Endothelial cell of umbilical vein (primary cell): ENCODE results near the gene PPP2R3B. TPM values are rescaled to one million over a fixed set of nuclear protein-coding genes. Genes with fewer than 3 reads are reported as not detected.

Source experiments
- BruUV-seq: library from RNA; stranded (reverse); fragments of 400-500 nt; replicated peaks from 2 replicates; lab custom pipeline; 2021; lab: Mats Ljungman, UMichigan
- CTCF ChIA-PET: fragments of 300-600, 350-600 bp; sonication (Branson Sonifier 250); formaldehyde crosslinking; loops from one replicate; lab custom pipeline; 2021; ENCODE audit warnings: antibody characterized with exemption, inconsistent platforms; lab: Charles Lee
- POLR2A ChIA-PET: fragments of 300-600, 350-600 bp; sonication (Branson Sonifier 250); formaldehyde crosslinking; loops from one replicate; lab custom pipeline; 2021; ENCODE audit warnings: antibody characterized with exemption, inconsistent platforms; lab: Charles Lee
- DNase-seq: peaks from one replicate; pipeline ENCODE4 v3.0.0-alpha.2; 2011; ENCODE audit warnings: low read depth, low spot score
- FAIRE-seq: peaks from 2 replicates; lab custom pipeline; 2011; peaks lifted over from hg19 to GRCh38; lab: Jason Lieb, UNC
- H2AFZ ChIP-seq: 2 replicates; pipeline ENCODE4 v1.6.0; 2012; ENCODE audit warnings: low read depth, low read length, control low read depth, inconsistent platforms
- H3K27ac ChIP-seq: 2 replicates; pipeline ENCODE4 v1.5.1; 2011; ENCODE audit warnings: low read depth, mild to moderate bottlenecking, control low read depth, low read length, moderate library complexity; ENCODE audit not compliant: insufficient read depth
- H3K27me3 ChIP-seq, 2 experiments: 2 replicates each; pipeline versions ENCODE4 v1.6.0 to v1.6.1; 2011; ENCODE audit warnings: low read length in 2 of 2, mixed read lengths in 1 of 2; ENCODE audit not compliant: control insufficient read depth in 2 of 2, insufficient read depth in 2 of 2
- H3K36me3 ChIP-seq, 2 experiments: 2 replicates in 1 of 2; 3 replicates in 1 of 2; pipeline ENCODE4 v1.5.1; 2011; ENCODE audit warnings: low read length in 2 of 2, mild to moderate bottlenecking in 1 of 2, moderate library complexity in 1 of 2; ENCODE audit not compliant: control insufficient read depth in 2 of 2, insufficient read depth in 2 of 2; ENCODE audit errors: extremely low read depth in 1 of 2
- H3K4me1 ChIP-seq: 3 replicates; pipeline ENCODE4 v1.5.1; 2011; ENCODE audit warnings: mild to moderate bottlenecking, low read length; ENCODE audit not compliant: control insufficient read depth, insufficient read depth; ENCODE audit errors: extremely low read depth
- H3K4me2 ChIP-seq: 2 replicates; pipeline ENCODE4 v1.6.1; 2011; ENCODE audit warnings: low read length, control low read depth, mixed read lengths; ENCODE audit not compliant: insufficient read depth
- H3K4me3 ChIP-seq, 3 experiments: fragments of 200-600 bp in 1 of 3; sonication (generic), shearing (Covaris generic) in 1 of 3; replicated peaks in 1 of 3; 2 replicates each; pipeline ENCODE4 v1.5.1; 2011 to 2016; ENCODE audit warnings: control low read depth in 3 of 3, low read length in 3 of 3, mild to moderate bottlenecking in 2 of 3, inconsistent platforms in 1 of 3, low read depth in 1 of 3, moderate library complexity in 1 of 3; ENCODE audit not compliant: insufficient read depth in 1 of 3
- H3K79me2 ChIP-seq: 2 replicates; pipeline ENCODE4 v1.6.0; 2012; ENCODE audit warnings: low read length, inconsistent platforms; ENCODE audit not compliant: control insufficient read depth, insufficient read depth
- H3K9ac ChIP-seq: replicated peaks from 2 replicates; pipeline ENCODE3; 2011; ENCODE audit warnings: low read length, control low read depth; ENCODE audit not compliant: insufficient read depth; ENCODE audit errors: extremely low read depth
- H3K9me1 ChIP-seq: replicated peaks from 3 replicates; pipeline ENCODE4 v1.6.0; 2011; ENCODE audit warnings: mild to moderate bottlenecking, low read length; ENCODE audit not compliant: control insufficient read depth, insufficient read depth; ENCODE audit errors: extremely low read depth
- H3K9me3 ChIP-seq: replicated peaks from 2 replicates; pipeline ENCODE4 v1.5.1; 2012; ENCODE audit warnings: low read length, inconsistent platforms; ENCODE audit not compliant: control insufficient read depth, insufficient read depth
- H4K20me1 ChIP-seq: replicated peaks from 2 replicates; pipeline ENCODE3; 2011; ENCODE audit warnings: mild to moderate bottlenecking, low read length; ENCODE audit not compliant: control insufficient read depth, insufficient read depth; ENCODE audit errors: extremely low read depth
- CTCF ChIP-seq, 2 donors: IDR thresholded peaks; 1 replicate in 1 of 2; 2 replicates in 1 of 2; pipeline ENCODE4 v1.5.1; 2011; ENCODE audit warnings: low read length in 2 of 2, mild to moderate bottlenecking in 2 of 2, moderate library complexity in 2 of 2, control low read depth in 1 of 2, inconsistent platforms in 1 of 2, low read depth in 1 of 2; ENCODE audit not compliant: insufficient read depth in 1 of 2; ENCODE audit errors: extremely low read depth in 1 of 2
- EZH2 ChIP-seq: IDR thresholded peaks from 2 replicates; pipeline ENCODE4 v1.6.1; 2012; ENCODE audit warnings: borderline replicate concordance, low read depth, mild to moderate bottlenecking, moderate library complexity, low read length, inconsistent platforms; ENCODE audit not compliant: severe bottlenecking
- FOS ChIP-seq: IDR thresholded peaks from 2 replicates; pipeline ENCODE4 v1.6.1; 2011; ENCODE audit warnings: mild to moderate bottlenecking, low read length, moderate library complexity, borderline replicate concordance; ENCODE audit not compliant: insufficient read depth
- GATA2 ChIP-seq: IDR thresholded peaks from 2 replicates; pipeline ENCODE4 v1.7.0; 2011; ENCODE audit warnings: low read depth, mild to moderate bottlenecking, moderate library complexity, mixed read lengths, low read length; ENCODE audit not compliant: insufficient read length, insufficient read depth
- JUN ChIP-seq: IDR thresholded peaks from 2 replicates; pipeline ENCODE4 v1.6.1; 2011; ENCODE audit warnings: borderline replicate concordance, low read depth; ENCODE audit not compliant: insufficient read length, insufficient read depth
- MYC ChIP-seq: IDR thresholded peaks from one replicate; pipeline ENCODE4 v1.6.1; 2011; ENCODE audit warnings: mild to moderate bottlenecking, low read depth, low read length
- POLR2A ChIP-seq: IDR thresholded peaks from 2 replicates; pipeline ENCODE4 v1.6.1; 2012; ENCODE audit warnings: low read depth, mild to moderate bottlenecking, control low read depth, low read length
- POLR2AphosphoS5 ChIP-seq: IDR thresholded peaks from 2 replicates; pipeline ENCODE4 v1.6.1; 2012; ENCODE audit warnings: low read depth, mild to moderate bottlenecking, control low read depth, low read length, moderate library complexity; ENCODE audit not compliant: insufficient read depth
- dilution Hi-C: fragments of 300-500 bp; cut with MboI; formaldehyde crosslinking; loops from one replicate; pipeline ENCODE4 v1.15.0; 2019; ENCODE audit warnings: low sequenced_read_pairs; ENCODE audit not compliant: extremely low pct_ligation_motif_present
- intact Hi-C: fragments of 100-400 bp; cut with micrococcal nuclease; formaldehyde crosslinking; loops from one replicate; pipeline ENCODE4 v1.10.0; 2022
- polyA plus RNA-seq, 4 experiments: library from polyadenylated mRNA; depleted of rRNA in 3 of 4; stranded (reverse) in 3 of 4; unstranded in 1 of 4; fragments of >200 nt; gene quantifications; 2 replicates each; pipeline versions ENCODE4 v1.2.1 to v1.2.3, GENCODE V29; 2011 to 2012; ENCODE audit warnings: missing spikeins in 1 of 4
- total RNA-seq: library from RNA; stranded (reverse); gene quantifications from 2 replicates; pipeline ENCODE4 v1.2.3, GENCODE V29; 2021
- TF ChIP-seq, protein P1 (sequence below): IDR thresholded peaks from 2 replicates; pipeline ENCODE4 v1.6.1; 2011; ENCODE audit not compliant: insufficient read depth, insufficient read length

The PPP2R3B gene
- total and polyA plus RNA-seq, 2 donors (not counting 3 experiments of a cell fraction or from before 2014, with no cell fraction given), result 19.1 to 33.6 TPM

DNA sequence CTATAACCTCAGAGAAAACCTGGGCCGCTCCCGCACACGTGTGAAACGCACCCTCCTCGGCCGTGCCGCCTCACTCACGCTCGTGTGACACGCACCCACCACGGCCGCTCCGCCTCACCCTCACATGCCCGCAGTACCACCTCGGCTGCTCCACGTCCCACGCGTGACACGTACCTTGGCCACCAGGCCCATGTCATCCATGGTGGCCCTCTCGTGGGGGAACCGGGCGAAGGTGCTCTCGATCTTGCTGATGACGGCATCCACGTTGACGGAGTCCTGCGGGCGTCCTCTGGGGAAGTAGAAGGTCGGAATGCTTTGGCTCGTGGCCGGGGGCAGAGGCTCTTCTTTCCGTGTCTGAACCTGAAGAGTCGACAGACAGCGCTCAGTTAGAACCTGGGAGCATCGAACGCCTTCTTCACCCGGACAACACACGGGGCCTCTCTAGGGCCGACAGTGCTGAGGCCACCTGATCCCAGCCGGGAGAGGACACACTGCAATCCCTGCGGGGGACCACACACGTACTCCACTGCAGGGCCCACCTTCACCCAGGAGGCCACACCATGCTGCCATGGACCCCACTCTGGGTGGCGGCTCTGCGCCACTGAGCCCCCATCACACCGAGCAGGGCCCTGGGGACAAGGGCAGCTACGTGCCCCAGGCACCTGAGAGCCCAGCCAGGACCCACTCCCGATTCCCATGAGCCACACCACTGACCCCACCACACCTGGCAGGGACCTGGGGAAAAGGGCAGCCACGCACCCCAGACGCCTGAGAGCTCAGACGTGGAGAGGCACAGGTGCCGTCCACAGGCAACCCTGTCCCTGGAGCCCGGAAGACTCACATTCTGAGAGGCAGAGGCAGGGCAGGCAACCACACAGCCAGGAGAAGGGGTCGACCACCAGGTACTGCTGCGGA, 25.2 kb downstream of the PPP2R3B start:
- intact Hi-C loops (no loop called here), dilution Hi-C loops (no loop called here)
- H3K9me1 ChIP-seq, result no peaks in the 10 kb centered on the region
- no peak overlapping the region for H3K4me3 ChIP-seq
- H3K4me2 ChIP-seq, result no peak overlapping the region
- H3K9ac ChIP-seq, result no peak overlapping the region
- H3K27ac ChIP-seq, result no peak overlapping the region
- FAIRE-seq, result no peak
- TF ChIP-seq FOS (no peak), JUN (no peak), POLR2AphosphoS5 (no peak), EZH2 (no peak), CTCF (IDR thresholded peaks at IDR 0.05; ENCODE audit: extremely low read depth in 1 of 2, insufficient read depth in 1 of 2, low read depth in 1 of 2, low read length in 2 of 2) (no peak), POLR2A (no peak), MYC (no peak), GATA2 (no peak)
- TF ChIP-seq, protein P1, sequence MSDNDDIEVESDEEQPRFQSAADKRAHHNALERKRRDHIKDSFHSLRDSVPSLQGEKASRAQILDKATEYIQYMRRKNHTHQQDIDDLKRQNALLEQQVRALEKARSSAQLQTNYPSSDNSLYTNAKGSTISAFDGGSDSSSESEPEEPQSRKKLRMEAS, result no peak
- no TSS peak for BruUV-seq
- CTCF ChIA-PET, result no interaction called here
- H4K20me1 ChIP-seq, result no peaks in the 10 kb centered on the region
- H3K36me3 ChIP-seq, result peaks cover 0 to 3% of the 10 kb centered on the region in 2 experiments
- H3K79me2 ChIP-seq, result no peaks in the 10 kb centered on the region
- DNase-seq, result no peak
- no peak overlapping the region for H2AFZ ChIP-seq
- POLR2A ChIA-PET, result no interaction called here
- no peaks in the 10 kb centered on the region for H3K9me3 ChIP-seq
- peaks cover 11% of the 10 kb centered on the region for H3K4me1 ChIP-seq
- no peaks in the 10 kb centered on the region for H3K27me3 ChIP-seq
